DOHH2 (cell line): ENCODE data around the gene HHAT.

ENCODE experiments used
- H3F3A ChIP-seq: fragments of 200-600 bp; sonication (generic), shearing (Covaris generic); 2 replicates; pipeline ENCODE4 v1.6.0; 2016; ENCODE audit warnings: antibody characterized with exemption, mild to moderate bottlenecking; ENCODE audit not compliant: control insufficient read depth, insufficient read depth
- H3K27ac ChIP-seq: fragments of 200-600 bp; sonication (generic); 2 replicates; pipeline ENCODE4 v1.5.1; 2014; ENCODE audit warnings: low read depth, mild to moderate bottlenecking, low read length, moderate library complexity
- H3K27me3 ChIP-seq: fragments of 200-600 bp; sonication (generic); 2 replicates; pipeline ENCODE4 v1.6.1; 2014; ENCODE audit warnings: mild to moderate bottlenecking, low read length, mixed read lengths; ENCODE audit not compliant: control insufficient read depth
- H3K36me3 ChIP-seq: fragments of 200-600 bp; sonication (generic); 2 replicates; pipeline ENCODE4 v1.6.1; 2014; ENCODE audit warnings: mild to moderate bottlenecking, low read length, moderate library complexity, mixed read lengths; ENCODE audit not compliant: control insufficient read depth
- H3K4me1 ChIP-seq: fragments of 200-600 bp; sonication (generic); 2 replicates; pipeline ENCODE4 v1.6.1; 2014; ENCODE audit warnings: mild to moderate bottlenecking, low read length, mixed read lengths; ENCODE audit not compliant: control insufficient read depth
- H3K4me2 ChIP-seq: fragments of 200-600 bp; sonication (generic); 2 replicates; pipeline ENCODE4 v1.6.0; 2014; ENCODE audit warnings: mild to moderate bottlenecking, low read length, moderate library complexity
- H3K4me3 ChIP-seq: fragments of 200-600 bp; sonication (generic); 2 replicates; pipeline ENCODE4 v1.5.1; 2014; ENCODE audit warnings: mild to moderate bottlenecking, low read length, mixed read lengths
- H3K79me2 ChIP-seq: fragments of 200-600 bp; sonication (generic); 2 replicates; pipeline ENCODE4 v1.6.1; 2014; ENCODE audit warnings: mild to moderate bottlenecking, low read length, mixed read lengths; ENCODE audit not compliant: control insufficient read depth
- H3K9me2 ChIP-seq: fragments of 200-600 bp; sonication (generic); replicated peaks from 2 replicates; pipeline ENCODE4 v1.6.1; 2014; ENCODE audit warnings: mild to moderate bottlenecking, low read length, mixed read lengths; ENCODE audit not compliant: control insufficient read depth
- H3K9me3 ChIP-seq: fragments of 200-600 bp; sonication (generic); 2 replicates; pipeline ENCODE4 v1.6.1; 2014; ENCODE audit warnings: antibody characterized with exemption, low read length, mixed read lengths; ENCODE audit not compliant: control insufficient read depth, insufficient read depth
- H4K20me1 ChIP-seq: fragments of 200-600 bp; sonication (generic); 2 replicates; pipeline ENCODE4 v1.6.0; 2014; ENCODE audit warnings: low read depth, mild to moderate bottlenecking, antibody characterized with exemption, low read length, moderate library complexity; ENCODE audit not compliant: control insufficient read depth, insufficient read depth
- EZH2phosphoT487 ChIP-seq: fragments of 200-600 bp; sonication (generic); IDR thresholded peaks from 2 replicates; pipeline ENCODE4 v1.6.1; 2017; ENCODE audit warnings: borderline replicate concordance, mild to moderate bottlenecking, antibody characterized with exemption, low read length, moderate library complexity, mixed read lengths
- TF ChIP-seq, protein P1 (sequence below): fragments of 200-600 bp; sonication (generic); IDR thresholded peaks from one replicate; pipeline ENCODE4 v1.5.1; 2014; ENCODE audit warnings: antibody characterized with exemption, mild to moderate bottlenecking, low read depth, low read length; ENCODE audit not compliant: poor library complexity, severe bottlenecking

The HHAT gene

DNA sequence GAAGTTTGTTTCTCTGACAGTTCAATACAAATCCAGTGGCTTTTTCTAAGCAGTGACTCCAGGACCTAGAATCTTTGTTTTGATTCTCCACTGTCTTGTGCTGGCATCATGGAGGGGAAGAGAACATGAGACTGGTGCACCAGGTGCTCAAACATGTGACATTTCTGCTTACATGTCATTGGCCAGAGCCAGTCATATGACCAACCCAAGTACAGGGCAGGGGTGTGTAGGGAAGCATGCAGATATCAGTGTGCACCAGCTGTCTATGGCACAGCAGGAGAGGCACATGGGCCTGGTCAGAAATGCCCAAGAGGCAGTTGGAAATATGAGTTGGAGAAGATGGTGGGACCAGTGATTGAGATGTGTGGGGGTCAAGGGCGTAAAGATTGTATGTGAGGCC, 297.0 kb downstream of the HHAT start:
- no peaks in the 10 kb centered on the region for H3K9me2 ChIP-seq
- no peaks in the 10 kb centered on the region for H4K20me1 ChIP-seq
- no peak overlapping the region for H3K27ac ChIP-seq
- no peaks in the 10 kb centered on the region for H3K36me3 ChIP-seq
- H3F3A ChIP-seq: no peaks in the 10 kb centered on the region
- no peaks in the 10 kb centered on the region for H3K79me2 ChIP-seq
- H3K27me3 ChIP-seq: no peaks in the 10 kb centered on the region
- TF ChIP-seq, protein P1, sequence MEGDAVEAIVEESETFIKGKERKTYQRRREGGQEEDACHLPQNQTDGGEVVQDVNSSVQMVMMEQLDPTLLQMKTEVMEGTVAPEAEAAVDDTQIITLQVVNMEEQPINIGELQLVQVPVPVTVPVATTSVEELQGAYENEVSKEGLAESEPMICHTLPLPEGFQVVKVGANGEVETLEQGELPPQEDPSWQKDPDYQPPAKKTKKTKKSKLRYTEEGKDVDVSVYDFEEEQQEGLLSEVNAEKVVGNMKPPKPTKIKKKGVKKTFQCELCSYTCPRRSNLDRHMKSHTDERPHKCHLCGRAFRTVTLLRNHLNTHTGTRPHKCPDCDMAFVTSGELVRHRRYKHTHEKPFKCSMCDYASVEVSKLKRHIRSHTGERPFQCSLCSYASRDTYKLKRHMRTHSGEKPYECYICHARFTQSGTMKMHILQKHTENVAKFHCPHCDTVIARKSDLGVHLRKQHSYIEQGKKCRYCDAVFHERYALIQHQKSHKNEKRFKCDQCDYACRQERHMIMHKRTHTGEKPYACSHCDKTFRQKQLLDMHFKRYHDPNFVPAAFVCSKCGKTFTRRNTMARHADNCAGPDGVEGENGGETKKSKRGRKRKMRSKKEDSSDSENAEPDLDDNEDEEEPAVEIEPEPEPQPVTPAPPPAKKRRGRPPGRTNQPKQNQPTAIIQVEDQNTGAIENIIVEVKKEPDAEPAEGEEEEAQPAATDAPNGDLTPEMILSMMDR: no peak
- TF ChIP-seq EZH2phosphoT487: no peak
- H3K4me3 ChIP-seq: no peak overlapping the region
- H3K9me3 ChIP-seq: no peaks in the 10 kb centered on the region
- no peaks in the 10 kb centered on the region for H3K4me1 ChIP-seq
- no peak overlapping the region for H3K4me2 ChIP-seq

DNA sequence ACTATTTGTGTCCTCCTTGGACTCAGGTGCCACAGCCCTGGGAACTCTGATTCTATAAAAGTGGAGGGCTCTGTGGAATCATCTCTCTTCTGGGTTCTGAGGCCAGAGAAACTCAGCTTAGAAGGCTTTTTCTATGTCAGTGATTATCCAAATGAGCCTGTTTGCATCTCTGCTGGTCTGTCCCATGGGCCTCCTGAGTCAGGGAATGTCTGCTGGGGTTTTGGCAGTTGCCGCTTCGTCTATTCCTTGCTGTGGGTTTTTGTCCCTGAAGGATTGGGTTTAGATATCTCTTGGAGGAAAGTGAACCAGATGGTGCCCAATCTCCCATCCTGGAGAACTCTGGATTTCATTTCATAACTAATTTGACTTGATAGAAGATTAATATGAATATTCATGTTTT, 297.6 kb downstream of the HHAT start:
- H3K4me3 ChIP-seq: no peak overlapping the region
- H3K27me3 ChIP-seq: no peaks in the 10 kb centered on the region
- H3K36me3 ChIP-seq: no peaks in the 10 kb centered on the region
- TF ChIP-seq, protein P1: no peak
- H3K27ac ChIP-seq: no peak overlapping the region
- H3K9me2 ChIP-seq: no peaks in the 10 kb centered on the region
- no peaks in the 10 kb centered on the region for H4K20me1 ChIP-seq
- no peaks in the 10 kb centered on the region for H3K9me3 ChIP-seq
- no peak overlapping the region for H3K4me2 ChIP-seq
- H3F3A ChIP-seq: no peaks in the 10 kb centered on the region
- H3K4me1 ChIP-seq: no peaks in the 10 kb centered on the region
- no peaks in the 10 kb centered on the region for H3K79me2 ChIP-seq

DNA sequence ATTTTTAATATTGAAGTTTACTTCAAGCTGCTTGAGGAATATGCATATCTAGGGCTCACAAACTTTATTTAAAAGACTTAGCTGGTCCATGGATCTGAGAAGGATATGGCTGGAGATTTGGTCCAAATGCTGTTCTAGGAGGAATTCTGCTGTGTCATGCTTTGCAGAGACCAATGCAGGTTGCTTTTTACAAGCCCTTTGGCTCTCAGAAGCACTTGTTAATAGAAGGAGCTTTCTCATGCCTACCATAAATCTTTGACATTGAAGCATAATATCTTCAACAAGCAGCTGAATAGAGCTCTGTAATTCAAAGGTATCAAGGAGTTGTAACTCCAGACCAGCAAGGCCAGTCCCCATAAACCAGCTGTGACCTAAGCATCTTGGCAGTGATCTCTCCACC, 299.1 kb downstream of the HHAT start:
- H3K4me2 ChIP-seq: no peak overlapping the region
- H3K79me2 ChIP-seq: no peaks in the 10 kb centered on the region
- TF ChIP-seq, protein P1: no peak
- no peak for TF ChIP-seq EZH2phosphoT487
- no peak overlapping the region for H3K4me3 ChIP-seq
- no peaks in the 10 kb centered on the region for H3K36me3 ChIP-seq
- no peaks in the 10 kb centered on the region for H3K4me1 ChIP-seq
- H3K27ac ChIP-seq: no peak overlapping the region
- no peaks in the 10 kb centered on the region for H3K9me2 ChIP-seq
- no peaks in the 10 kb centered on the region for H4K20me1 ChIP-seq
- H3K27me3 ChIP-seq: no peaks in the 10 kb centered on the region
- H3K9me3 ChIP-seq: no peaks in the 10 kb centered on the region
- no peaks in the 10 kb centered on the region for H3F3A ChIP-seq

DNA sequence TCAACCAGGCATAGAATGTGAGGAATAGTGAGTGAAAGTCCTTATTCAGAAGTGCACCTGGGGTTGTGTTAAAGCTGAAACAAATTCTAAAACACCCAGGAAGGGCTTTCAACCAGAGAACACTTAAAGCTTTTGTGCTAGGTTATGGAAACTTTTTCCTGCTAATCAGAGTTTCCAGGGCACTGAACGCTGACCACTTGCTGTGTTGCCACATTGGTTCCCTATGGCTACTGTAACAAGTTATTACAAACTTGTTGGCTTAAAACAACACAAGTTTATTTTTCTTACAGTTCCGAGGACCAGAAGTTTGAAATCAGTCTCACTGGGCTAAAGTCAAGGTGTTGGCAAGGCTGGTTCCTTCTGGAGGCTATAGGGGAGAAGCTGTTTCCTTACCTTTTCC, 300.6 kb downstream of the HHAT start:
- H3K4me3 ChIP-seq: no peak overlapping the region
- no peak overlapping the region for H3K27ac ChIP-seq
- H3K27me3 ChIP-seq: no peaks in the 10 kb centered on the region
- H3K9me2 ChIP-seq: no peaks in the 10 kb centered on the region
- H3K4me2 ChIP-seq: no peak overlapping the region
- TF ChIP-seq EZH2phosphoT487: no peak
- TF ChIP-seq, protein P1: no peak
- no peaks in the 10 kb centered on the region for H3F3A ChIP-seq
- no peaks in the 10 kb centered on the region for H3K9me3 ChIP-seq
- no peaks in the 10 kb centered on the region for H4K20me1 ChIP-seq
- no peaks in the 10 kb centered on the region for H3K36me3 ChIP-seq
- no peaks in the 10 kb centered on the region for H3K4me1 ChIP-seq
- no peaks in the 10 kb centered on the region for H3K79me2 ChIP-seq
